Measurements from ENCODE around the gene PRKCE. TPM values are rescaled to one million over a fixed set of nuclear protein-coding genes. Genes with fewer than 3 reads are reported as not detected.

Gene PRKCE
- total and polyA plus RNA-seq, 2 donors (not counting 1 experiment from before 2014, with no cell fraction given), result 14.1 to 19.0 TPM

GRCh38 chr2:45918463-45919159 is 267.1 kb downstream of the PRKCE start:
- Histone ChIP-seq H3K9ac (ENCODE audit: insufficient read depth, low read length) (no peak overlapping the region), H3K79me2 (ENCODE audit: control insufficient read depth, insufficient read depth, low read length) (no peaks in the 10 kb centered on the region), H3K4me2 (ENCODE audit: extremely low read depth, insufficient read depth, low read length) (no peak overlapping the region), H3K36me3 (ENCODE audit: control insufficient read depth, insufficient read depth, low read length) (no peaks in the 10 kb centered on the region), H3K4me1 (ENCODE audit: control insufficient read depth, extremely low read depth, insufficient read depth, low read length) (no peaks in the 10 kb centered on the region), H2AFZ (ENCODE audit: low read length) (no peak overlapping the region), H3K4me3 (replicated peaks in 1 of 4; ENCODE audit: control extremely low read depth in 1 of 4, insufficient read depth in 1 of 4, low read depth in 3 of 4, low read length in 4 of 4) (no peak overlapping the region), H3K27me3 (ENCODE audit: control insufficient read depth, insufficient read depth, low read length) (no peaks in the 10 kb centered on the region), H4K20me1 (ENCODE audit: control insufficient read depth, extremely low read depth, insufficient read depth, low read length) (no peaks in the 10 kb centered on the region), H3K27ac (ENCODE audit: insufficient read depth, low read length) (no peak overlapping the region), H3K9me3 (ENCODE audit: control insufficient read depth, insufficient read depth, low read depth, low read length) (no peaks in the 10 kb centered on the region)
- no peak for DNase-seq (ENCODE audit: low read depth in 2 of 2)
- TF ChIP-seq EZH2 (IDR thresholded peaks at IDR 0.05; ENCODE audit: low read length, missing control alignments) (no peak), CTCF (conservative IDR thresholded peaks at IDR 0.05 in 1 of 2, IDR thresholded peaks at IDR 0.05 in 1 of 2; ENCODE audit: low read depth in 1 of 2, low read length in 2 of 2) (no peak)

- H3K4me2 ChIP-seq (ENCODE audit: extremely low read depth, insufficient read depth, low read length), result no peak overlapping the region
- H3K79me2 ChIP-seq (ENCODE audit: control insufficient read depth, insufficient read depth, low read length), result no peaks in the 10 kb centered on the region
- H3K4me3 ChIP-seq (replicated peaks in 1 of 4; ENCODE audit: control extremely low read depth in 1 of 4, insufficient read depth in 1 of 4, low read depth in 3 of 4, low read length in 4 of 4), result no peak overlapping the region
- no peaks in the 10 kb centered on the region for H4K20me1 ChIP-seq (ENCODE audit: control insufficient read depth, extremely low read depth, insufficient read depth, low read length)
- no peak for TF ChIP-seq CTCF (conservative IDR thresholded peaks at IDR 0.05 in 1 of 2, IDR thresholded peaks at IDR 0.05 in 1 of 2; ENCODE audit: low read depth in 1 of 2, low read length in 2 of 2)
- no peaks in the 10 kb centered on the region for H3K27me3 ChIP-seq (ENCODE audit: control insufficient read depth, insufficient read depth, low read length)
- no peak overlapping the region for H2AFZ ChIP-seq (ENCODE audit: low read length)
- no peaks in the 10 kb centered on the region for H3K4me1 ChIP-seq (ENCODE audit: control insufficient read depth, extremely low read depth, insufficient read depth, low read length)
- H3K9me3 ChIP-seq (ENCODE audit: control insufficient read depth, insufficient read depth, low read depth, low read length), result no peaks in the 10 kb centered on the region
- H3K27ac ChIP-seq (ENCODE audit: insufficient read depth, low read length), result no peak overlapping the region
- H3K9ac ChIP-seq (ENCODE audit: insufficient read depth, low read length), result no peak overlapping the region
- no peaks in the 10 kb centered on the region for H3K36me3 ChIP-seq (ENCODE audit: control insufficient read depth, insufficient read depth, low read length)
- DNase-seq (ENCODE audit: low read depth in 2 of 2), result no peak
These were observed 267.7 kb downstream of the PRKCE start for GRCh38 chr2:45919160-45919650.

- H3K4me2 ChIP-seq (ENCODE audit: extremely low read depth, insufficient read depth, low read length), result no peak overlapping the region
- no peak overlapping the region for H2AFZ ChIP-seq (ENCODE audit: low read length)
- H3K9me3 ChIP-seq (ENCODE audit: control insufficient read depth, insufficient read depth, low read depth, low read length), result no peaks in the 10 kb centered on the region
- H3K9ac ChIP-seq (ENCODE audit: insufficient read depth, low read length), result no peak overlapping the region
- no peak for TF ChIP-seq CTCF (conservative IDR thresholded peaks at IDR 0.05 in 1 of 2, IDR thresholded peaks at IDR 0.05 in 1 of 2; ENCODE audit: low read depth in 1 of 2, low read length in 2 of 2)
- no peak for TF ChIP-seq EZH2 (IDR thresholded peaks at IDR 0.05; ENCODE audit: low read length, missing control alignments)
- H3K36me3 ChIP-seq (ENCODE audit: control insufficient read depth, insufficient read depth, low read length), result no peaks in the 10 kb centered on the region
- H4K20me1 ChIP-seq (ENCODE audit: control insufficient read depth, extremely low read depth, insufficient read depth, low read length), result no peaks in the 10 kb centered on the region
- DNase-seq (ENCODE audit: low read depth in 2 of 2), result no peak
- no peak overlapping the region for H3K27ac ChIP-seq (ENCODE audit: insufficient read depth, low read length)
- no peaks in the 10 kb centered on the region for H3K4me1 ChIP-seq (ENCODE audit: control insufficient read depth, extremely low read depth, insufficient read depth, low read length)
- no peaks in the 10 kb centered on the region for H3K27me3 ChIP-seq (ENCODE audit: control insufficient read depth, insufficient read depth, low read length)
- no peaks in the 10 kb centered on the region for H3K79me2 ChIP-seq (ENCODE audit: control insufficient read depth, insufficient read depth, low read length)
- H3K4me3 ChIP-seq (replicated peaks in 1 of 4; ENCODE audit: control extremely low read depth in 1 of 4, insufficient read depth in 1 of 4, low read depth in 3 of 4, low read length in 4 of 4), result no peak overlapping the region
These were observed 268.2 kb downstream of the PRKCE start for GRCh38 chr2:45919711-45920111.

All from fibroblast of lung (primary cell).